Keratinocyte (primary cell): Measurements from ENCODE around the gene CDCP2. TPM values are rescaled to one million over a fixed set of nuclear protein-coding genes. Genes with fewer than 3 reads are reported as not detected.

Source experiments
- DNase-seq: peaks from one replicate; pipeline ENCODE4 v3.0.0-alpha.2; 2011; ENCODE audit warnings: low read depth, missing footprints, low spot score
- FAIRE-seq: peaks from 2 replicates; lab custom pipeline; 2011; peaks lifted over from hg19 to GRCh38; lab: Jason Lieb, UNC
- H2AFZ ChIP-seq: 2 replicates; pipeline ENCODE4 v1.6.0; 2012; ENCODE audit warnings: low read length, control low read depth, inconsistent platforms; ENCODE audit not compliant: control insufficient read depth
- H3K27ac ChIP-seq: 2 replicates; pipeline ENCODE4 v1.5.1; 2011; ENCODE audit warnings: low read length; ENCODE audit not compliant: control insufficient read depth, insufficient read depth
- H3K27me3 ChIP-seq: 3 replicates; pipeline ENCODE4 v1.6.0; 2011; ENCODE audit warnings: low read length; ENCODE audit not compliant: control insufficient read depth, insufficient read depth; ENCODE audit errors: extremely low read depth
- H3K36me3 ChIP-seq, 2 experiments: 2 replicates in 1 of 2; 3 replicates in 1 of 2; pipeline ENCODE4 v1.5.1; 2011; ENCODE audit warnings: low read length in 2 of 2, mild to moderate bottlenecking in 1 of 2; ENCODE audit not compliant: control insufficient read depth in 2 of 2, insufficient read depth in 2 of 2; ENCODE audit errors: extremely low read depth in 1 of 2
- H3K4me1 ChIP-seq: 3 replicates; pipeline ENCODE4 v1.5.1; 2011; ENCODE audit warnings: low read length; ENCODE audit not compliant: control insufficient read depth, insufficient read depth; ENCODE audit errors: extremely low read depth
- H3K4me2 ChIP-seq: 3 replicates; pipeline ENCODE4 v1.6.0; 2011; ENCODE audit warnings: low read depth, low read length; ENCODE audit not compliant: control insufficient read depth, insufficient read depth; ENCODE audit errors: extremely low read depth
- H3K4me3 ChIP-seq, 3 experiments: fragments of 200-600 bp in 1 of 3; sonication (generic) in 1 of 3; 2 replicates in 2 of 3; 3 replicates in 1 of 3; pipeline ENCODE4 v1.5.1; 2011 to 2016; ENCODE audit warnings: low read length in 3 of 3, mild to moderate bottlenecking in 3 of 3, control low read depth in 2 of 3, inconsistent platforms in 1 of 3, low read depth in 1 of 3, mixed read lengths in 1 of 3, mixed run types in 1 of 3, moderate library complexity in 1 of 3; ENCODE audit not compliant: control insufficient read depth in 2 of 3, insufficient read depth in 2 of 3; ENCODE audit errors: extremely low read depth in 1 of 3
- H3K79me2 ChIP-seq: 2 replicates; pipeline ENCODE4 v1.6.0; 2012; ENCODE audit warnings: low read length; ENCODE audit not compliant: control insufficient read depth, insufficient read depth
- H3K9ac ChIP-seq: 3 replicates; pipeline ENCODE4 v1.6.0; 2011; ENCODE audit warnings: low read length; ENCODE audit not compliant: control insufficient read depth, insufficient read depth; ENCODE audit errors: extremely low read depth
- H3K9me1 ChIP-seq: 3 replicates; pipeline ENCODE4 v1.6.0; 2011; ENCODE audit warnings: low read length; ENCODE audit not compliant: control insufficient read depth, insufficient read depth; ENCODE audit errors: extremely low read depth
- H3K9me3 ChIP-seq: 2 replicates; pipeline ENCODE4 v1.5.1; 2012; ENCODE audit warnings: low read depth, low read length; ENCODE audit not compliant: control insufficient read depth
- H4K20me1 ChIP-seq: 3 replicates; pipeline ENCODE4 v1.6.0; 2011; ENCODE audit warnings: low read length; ENCODE audit not compliant: control insufficient read depth, insufficient read depth; ENCODE audit errors: extremely low read depth
- CTCF ChIP-seq, 3 experiments: IDR thresholded peaks in 1 of 3; conservative IDR thresholded peaks in 1 of 3; optimal IDR thresholded peaks in 1 of 3; 2 replicates in 2 of 3; 3 replicates in 1 of 3; pipeline versions ENCODE3 to v1.5.1; 2011; ENCODE audit warnings: low read length in 3 of 3, mild to moderate bottlenecking in 3 of 3, moderate library complexity in 2 of 3, control low read depth in 1 of 3, inconsistent platforms in 1 of 3; ENCODE audit not compliant: insufficient read depth in 2 of 3; ENCODE audit errors: extremely low read depth in 1 of 3
- EZH2 ChIP-seq: IDR thresholded peaks from one replicate; pipeline ENCODE4 v1.6.1; 2012; ENCODE audit warnings: inconsistent platforms, mild to moderate bottlenecking, low read length, moderate library complexity
- dilution Hi-C: fragments of 300-500 bp; cut with MboI; formaldehyde crosslinking; loops from one replicate; pipeline ENCODE4 v1.7.0; 2020; ENCODE audit warnings: low sequenced_read_pairs; ENCODE audit not compliant: extremely low pct_ligation_motif_present
- polyA plus RNA-seq, 5 experiments: library from polyadenylated mRNA; depleted of rRNA in 3 of 5; stranded (reverse) in 3 of 5; stranded (forward) in 1 of 5; unstranded in 1 of 5; fragments of >200 nt; gene quantifications; 1 replicate in 1 of 5; 2 replicates in 3 of 5; 3 replicates in 1 of 5; pipeline versions ENCODE4 v1.2.1 to v1.2.3, GENCODE V29; 2011 to 2012; ENCODE audit warnings: missing spikeins in 2 of 5, low read depth in 1 of 5, low replicate concordance in 1 of 5

Gene CDCP2
- polyA plus RNA-seq, 1 donor (not counting 4 experiments of a cell fraction or from before 2014, with no cell fraction given): not detected

- H3K9ac ChIP-seq: no peak overlapping the region
- H3K4me1 ChIP-seq: no peaks in the 10 kb centered on the region
- no peaks in the 10 kb centered on the region for H3K9me3 ChIP-seq
- H3K4me3 ChIP-seq: no peak overlapping the region
- FAIRE-seq (no peak), DNase-seq (no peak)
- H4K20me1 ChIP-seq: no peaks in the 10 kb centered on the region
- no peaks in the 10 kb centered on the region for H3K27me3 ChIP-seq
- no peaks in the 10 kb centered on the region for H3K79me2 ChIP-seq
- H3K36me3 ChIP-seq: peaks cover 0 to 8% of the 10 kb centered on the region in 2 experiments
- no peak for TF ChIP-seq EZH2
- TF ChIP-seq CTCF (optimal IDR thresholded peaks at IDR 0.05 in 1 of 3, IDR thresholded peaks at IDR 0.05 in 1 of 3, conservative IDR thresholded peaks at IDR 0.05 in 1 of 3; ENCODE audit: extremely low read depth in 1 of 3, insufficient read depth in 2 of 3, low read length in 3 of 3): no peak
- dilution Hi-C loops: no loop called here
- H3K27ac ChIP-seq: no peak overlapping the region
- H3K9me1 ChIP-seq: no peaks in the 10 kb centered on the region
- no peak overlapping the region for H3K4me2 ChIP-seq
- H2AFZ ChIP-seq: no peak overlapping the region
Measured at GRCh38 chr1:54094001-54094729, 58.6 kb downstream of the CDCP2 start.

GRCh38 chr1:54091666-54092065 lies 61.1 kb downstream of the CDCP2 start:
- H3K79me2 ChIP-seq: no peaks in the 10 kb centered on the region
- TF ChIP-seq CTCF (optimal IDR thresholded peaks at IDR 0.05 in 1 of 3, IDR thresholded peaks at IDR 0.05 in 1 of 3, conservative IDR thresholded peaks at IDR 0.05 in 1 of 3; ENCODE audit: extremely low read depth in 1 of 3, insufficient read depth in 2 of 3, low read length in 3 of 3) (no peak), EZH2 (no peak)
- peaks cover 0 to 7% of the 10 kb centered on the region in 2 experiments for H3K36me3 ChIP-seq

More at GRCh38 chr1:54091666-54092065, 61.1 kb downstream of the CDCP2 start:
- Histone ChIP-seq H3K9me3 (no peaks in the 10 kb centered on the region), H4K20me1 (no peaks in the 10 kb centered on the region), H3K27ac (no peak overlapping the region), H3K27me3 (no peaks in the 10 kb centered on the region), H2AFZ (no peak overlapping the region), H3K9me1 (no peaks in the 10 kb centered on the region), H3K4me1 (no peaks in the 10 kb centered on the region), H3K4me3 (no peak overlapping the region), H3K9ac (no peak overlapping the region), H3K4me2 (no peak overlapping the region)
- dilution Hi-C loops: no loop called here
- DNase-seq: no peak
- no peak for FAIRE-seq
